OCI-LY1 (cell line): ENCODE results near the gene UPK3A.

ENCODE experiments used
- H2AFZ ChIP-seq: fragments of 200-600 bp; sonication (generic), shearing (Covaris generic); 2 replicates; pipeline ENCODE4 v1.6.0; 2014; ENCODE audit warnings: antibody characterized with exemption, mild to moderate bottlenecking, low read length
- H3F3A ChIP-seq: fragments of 200-600 bp; sonication (generic), shearing (Covaris generic); 2 replicates; pipeline ENCODE4 v1.6.0; 2014; ENCODE audit warnings: mild to moderate bottlenecking, antibody characterized with exemption, low read length, moderate library complexity; ENCODE audit not compliant: insufficient read depth
- H3K27ac ChIP-seq: fragments of 200-600 bp; sonication (generic); 2 replicates; pipeline ENCODE4 v1.5.1; 2014; ENCODE audit warnings: low read length, mixed run types, mild to moderate bottlenecking, low read depth; ENCODE audit not compliant: poor library complexity, severe bottlenecking
- H3K27me3 ChIP-seq: fragments of 200-600 bp; sonication (generic); 2 replicates; pipeline ENCODE4 v1.6.0; 2014; ENCODE audit warnings: antibody characterized with exemption, mild to moderate bottlenecking, low read length, moderate library complexity; ENCODE audit not compliant: insufficient read depth
- H3K36me3 ChIP-seq: fragments of 200-600 bp; sonication (generic); 2 replicates; pipeline ENCODE4 v1.6.1; 2014; ENCODE audit warnings: mild to moderate bottlenecking, antibody characterized with exemption, low read length, moderate library complexity, mixed read lengths; ENCODE audit not compliant: insufficient read depth
- H3K4me1 ChIP-seq: fragments of 200-600 bp; sonication (generic); 2 replicates; pipeline ENCODE4 v1.5.1; 2014; ENCODE audit warnings: mild to moderate bottlenecking, low read length, moderate library complexity; ENCODE audit not compliant: insufficient read depth, severe bottlenecking
- H3K4me2 ChIP-seq: fragments of 200-600 bp; sonication (generic), shearing (Covaris generic); 2 replicates; pipeline ENCODE4 v1.6.1; 2014; ENCODE audit warnings: low read length
- H3K4me3 ChIP-seq: fragments of 200-600 bp; sonication (generic); 2 replicates; pipeline ENCODE4 v1.5.1; 2014; ENCODE audit warnings: low read length, low read depth, mild to moderate bottlenecking, mixed read lengths; ENCODE audit not compliant: poor library complexity, severe bottlenecking
- H3K79me2 ChIP-seq: fragments of 200-600 bp; shearing (Covaris generic); 2 replicates; pipeline ENCODE4 v1.6.1; 2016; ENCODE audit warnings: mixed run types, low read length, mixed read lengths; ENCODE audit not compliant: insufficient read depth
- H3K9ac ChIP-seq: fragments of 200-600 bp; sonication (generic), shearing (Covaris generic); 2 replicates; pipeline ENCODE4 v1.6.1; 2014; ENCODE audit warnings: mild to moderate bottlenecking, low read length, mixed read lengths
- H3K9me2 ChIP-seq: fragments of 200-600 bp; sonication (generic), shearing (Covaris generic); 2 replicates; pipeline ENCODE4 v1.6.1; 2014; ENCODE audit warnings: low read depth, mild to moderate bottlenecking, low read length, mixed read lengths
- H3K9me3 ChIP-seq: fragments of 200-600 bp; shearing (Covaris generic); 2 replicates; pipeline ENCODE4 v1.6.1; 2014; ENCODE audit warnings: low read length, mixed read lengths
- H4K20me1 ChIP-seq: fragments of 200-600 bp; sonication (generic), shearing (Covaris generic); 2 replicates; pipeline ENCODE4 v1.6.0; 2016; ENCODE audit warnings: mild to moderate bottlenecking, low read length; ENCODE audit not compliant: insufficient read depth
- CTCF ChIP-seq: fragments of 200-600 bp; sonication (generic), shearing (Covaris generic); IDR thresholded peaks from 2 replicates; pipeline ENCODE4 v1.5.1; 2017; ENCODE audit warnings: mild to moderate bottlenecking, antibody characterized with exemption, low read length, moderate library complexity, mixed read lengths
- EZH2 ChIP-seq: fragments of 200-600 bp; sonication (generic), shearing (Covaris generic); IDR thresholded peaks from 2 replicates; pipeline ENCODE4 v1.8.0; 2017; ENCODE audit warnings: borderline replicate concordance, mixed run types, mild to moderate bottlenecking, antibody characterized with exemption, low read length, moderate library complexity, mixed read lengths

UPK3A gene

GRCh38 chr22:45330548-45330947, 45.8 kb downstream of the UPK3A start:
- Histone ChIP-seq H3K79me2 (no peaks in the 10 kb centered on the region), H3K4me1 (no peaks in the 10 kb centered on the region), H3F3A (no peaks in the 10 kb centered on the region), H3K9ac (no peak overlapping the region), H2AFZ (no peak overlapping the region), H4K20me1 (no peaks in the 10 kb centered on the region), H3K27ac (no peak overlapping the region), H3K9me3 (no peaks in the 10 kb centered on the region), H3K4me3 (no peak overlapping the region), H3K27me3 (no peaks in the 10 kb centered on the region), H3K9me2 (no peaks in the 10 kb centered on the region), H3K4me2 (no peak overlapping the region), H3K36me3 (peaks cover 37% of the 10 kb centered on the region)
- no peak for TF ChIP-seq EZH2
- TF ChIP-seq CTCF, result no peak

- Histone ChIP-seq H3K27ac (no peak overlapping the region), H4K20me1 (no peaks in the 10 kb centered on the region), H3K9ac (no peak overlapping the region), H3F3A (no peaks in the 10 kb centered on the region), H3K4me3 (no peak overlapping the region), H3K9me2 (no peaks in the 10 kb centered on the region), H3K4me1 (no peaks in the 10 kb centered on the region), H3K4me2 (no peak overlapping the region), H3K27me3 (no peaks in the 10 kb centered on the region), H3K79me2 (no peaks in the 10 kb centered on the region), H3K36me3 (peaks cover 41% of the 10 kb centered on the region), H3K9me3 (no peaks in the 10 kb centered on the region), H2AFZ (no peak overlapping the region)
- TF ChIP-seq CTCF (no peak), EZH2 (no peak)
Observed at GRCh38 chr22:45331486-45331885, 46.7 kb downstream of the UPK3A start.

- Histone ChIP-seq H3K4me2 (no peak overlapping the region), H2AFZ (no peak overlapping the region), H3K4me1 (no peaks in the 10 kb centered on the region), H3K4me3 (no peak overlapping the region), H3K9me3 (no peaks in the 10 kb centered on the region), H3K9ac (no peak overlapping the region), H3K27me3 (no peaks in the 10 kb centered on the region), H3K27ac (no peak overlapping the region), H3K9me2 (no peaks in the 10 kb centered on the region), H3K79me2 (no peaks in the 10 kb centered on the region), H3F3A (no peaks in the 10 kb centered on the region), H4K20me1 (no peaks in the 10 kb centered on the region), H3K36me3 (peaks cover 46% of the 10 kb centered on the region)
- TF ChIP-seq CTCF (no peak), EZH2 (no peak)
Observed at GRCh38 chr22:45332001-45332400, 47.3 kb downstream of the UPK3A start.
